Renal cortex interstitium (tissue), 11 donors: Measurements from ENCODE around the gene UBALD1. TPM values are rescaled to one million over a fixed set of nuclear protein-coding genes. Genes with fewer than 3 reads are reported as not detected.
"Not testable (repeated sequence)": the region's sequence is repeated elsewhere in the genome, so short reads cannot be mapped to it uniquely, and the experiment has no call there.

Experiments used
- DNase-seq, 11 donors: peaks; one replicate each; pipeline ENCODE4 v3.0.0-alpha.2; 2013; ENCODE audit warnings: low read depth in 9 of 11, low spot score in 4 of 11; ENCODE audit errors: extremely low read depth in 1 of 11
- polyA plus RNA-seq, 3 donors: library from polyadenylated mRNA; unstranded; fragments of 120-200 nt; gene quantifications; one replicate each; pipeline ENCODE4 v1.2.1, GENCODE V29; 2013; ENCODE audit not compliant: insufficient read length in 3 of 3

Gene UBALD1
- polyA plus RNA-seq, 3 donors, result 11.6 to 31.8 (median 23.5) TPM

DNA sequence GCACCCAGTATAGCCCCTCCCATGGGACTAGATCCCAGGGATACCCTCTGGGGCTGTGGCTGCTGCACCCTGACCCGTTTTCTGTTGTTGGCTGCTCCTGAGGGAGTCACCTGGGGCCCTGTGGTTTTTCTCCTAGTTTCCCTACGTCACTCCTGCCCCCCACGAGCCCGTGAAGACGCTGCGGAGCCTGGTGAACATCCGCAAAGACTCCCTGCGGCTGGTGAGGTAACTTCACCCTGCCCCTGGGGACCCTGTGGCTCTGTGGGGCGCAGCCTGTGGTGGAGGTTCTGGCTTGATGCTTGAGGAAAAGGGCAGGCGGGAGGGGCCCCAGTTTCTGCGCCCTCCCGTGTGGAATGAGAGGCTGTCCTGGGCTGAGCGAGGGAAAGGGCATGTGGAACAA lies 37.1 kb upstream of the UBALD1 start:
- DNase-seq, result no peak

DNA sequence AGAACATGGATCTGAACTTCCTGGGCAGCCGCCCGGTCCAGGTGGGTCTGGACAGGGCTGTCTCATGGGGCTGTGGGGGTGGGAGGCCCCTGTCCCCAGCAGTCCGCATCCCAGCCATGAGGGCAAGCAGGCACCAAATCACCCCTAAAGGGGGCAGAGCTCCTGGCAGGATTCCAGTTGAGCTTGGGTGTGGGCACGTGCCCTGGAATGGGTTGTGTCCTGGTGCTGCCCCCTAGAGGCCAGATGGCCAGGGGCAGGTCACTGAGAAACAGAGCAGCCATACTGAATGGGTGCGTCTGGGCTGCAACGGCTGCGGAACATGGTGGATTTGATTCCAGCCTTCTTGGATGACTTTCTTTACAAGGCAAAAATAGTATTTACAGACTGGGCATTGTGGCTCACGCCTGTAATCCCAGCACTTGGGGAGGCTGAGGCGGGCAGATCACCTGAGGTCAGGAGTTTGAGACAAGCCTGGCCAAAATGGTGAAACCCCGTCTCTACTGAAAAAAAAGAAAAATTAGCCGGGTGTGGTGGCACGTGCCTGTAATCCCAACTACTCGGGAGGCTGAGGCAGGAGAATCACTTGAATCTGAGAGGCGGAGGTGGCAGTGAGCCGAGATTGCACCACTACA lies 35.9 kb upstream of the UBALD1 start:
- DNase-seq, result not testable (repeated sequence)

DNA sequence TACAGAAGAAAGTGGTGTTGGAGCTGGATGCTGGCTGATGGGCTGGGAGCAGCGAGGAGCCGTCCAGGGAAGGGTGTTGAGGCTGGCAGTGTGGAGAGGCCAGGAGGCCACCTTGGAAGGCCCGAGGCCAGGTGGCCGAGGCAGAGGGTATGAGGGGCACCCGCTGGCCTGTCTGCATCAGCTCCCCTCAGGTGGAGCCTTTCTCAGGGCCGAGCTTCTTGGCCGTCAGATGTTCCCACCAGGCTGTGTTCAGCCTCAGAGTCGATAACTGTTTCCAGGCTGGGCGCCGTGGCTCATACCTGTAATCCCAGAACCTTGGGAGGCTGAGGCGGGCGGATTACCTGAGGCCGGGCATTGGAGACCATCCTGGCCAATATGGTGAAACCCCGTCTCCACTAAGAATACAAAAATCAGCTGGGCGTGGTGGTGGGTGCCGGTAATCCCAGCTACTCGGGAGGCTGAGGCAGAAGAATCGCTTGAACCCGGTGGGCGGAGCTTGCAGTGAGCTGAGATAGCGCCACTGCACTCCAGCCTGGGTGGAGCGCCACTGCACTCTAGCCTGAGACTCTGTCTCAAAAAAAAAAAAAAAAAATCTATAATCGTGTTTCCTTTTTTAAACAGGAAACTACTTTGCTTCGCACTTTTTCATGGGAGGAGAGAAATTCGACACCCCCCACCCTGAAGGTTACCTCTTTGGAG lies 35.2 kb upstream of the UBALD1 start:
- no peak for DNase-seq

GRCh38 chr16:4648917-4649316 lies 34.2 kb upstream of the UBALD1 start:
- DNase-seq, result no peak

DNA sequence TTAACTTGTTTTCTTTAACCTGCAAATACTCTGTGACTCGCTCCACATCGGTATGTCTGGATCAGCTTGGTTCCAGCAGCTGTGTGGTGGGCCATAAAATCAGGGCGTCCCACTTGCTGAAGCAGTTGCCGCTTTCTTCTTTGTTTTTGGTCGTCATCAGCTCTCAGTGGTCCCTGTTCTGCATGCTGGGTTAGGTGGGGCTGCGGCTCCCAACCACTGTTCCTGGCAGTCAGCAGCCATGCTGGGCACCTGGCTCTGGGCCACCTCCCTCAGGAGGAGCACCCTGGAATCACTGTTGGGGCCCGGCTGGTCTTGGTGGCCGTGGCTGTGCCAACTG lies 32.9 kb upstream of the UBALD1 start:
- no peak for DNase-seq

- DNase-seq, result no peak
Observed at GRCh38 chr16:4646773-4647643, 32.3 kb upstream of the UBALD1 start.

DNA sequence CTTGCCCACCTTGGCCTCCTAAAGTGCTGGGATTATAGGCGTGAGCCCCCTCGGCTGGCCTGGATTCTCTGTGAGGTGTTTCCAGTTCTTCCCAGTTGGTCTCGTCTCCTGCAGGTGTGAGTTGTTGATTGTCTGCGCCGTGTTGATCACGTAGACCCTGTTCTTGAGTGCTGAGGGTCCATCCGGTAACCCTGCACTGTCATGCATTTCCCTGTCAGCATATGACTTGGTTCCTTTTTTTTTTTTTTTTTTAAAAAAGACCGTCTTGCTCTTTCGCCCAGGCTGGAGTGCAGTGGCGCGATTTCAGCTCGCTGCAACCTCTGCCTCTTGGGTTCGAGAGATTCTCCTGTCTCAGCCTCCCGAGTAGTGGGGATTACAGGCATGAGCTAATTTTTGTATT lies 27.2 kb upstream of the UBALD1 start:
- no peak for DNase-seq

- no peak for DNase-seq
Observed at GRCh38 chr16:4641306-4641687, 26.6 kb upstream of the UBALD1 start.

DNA sequence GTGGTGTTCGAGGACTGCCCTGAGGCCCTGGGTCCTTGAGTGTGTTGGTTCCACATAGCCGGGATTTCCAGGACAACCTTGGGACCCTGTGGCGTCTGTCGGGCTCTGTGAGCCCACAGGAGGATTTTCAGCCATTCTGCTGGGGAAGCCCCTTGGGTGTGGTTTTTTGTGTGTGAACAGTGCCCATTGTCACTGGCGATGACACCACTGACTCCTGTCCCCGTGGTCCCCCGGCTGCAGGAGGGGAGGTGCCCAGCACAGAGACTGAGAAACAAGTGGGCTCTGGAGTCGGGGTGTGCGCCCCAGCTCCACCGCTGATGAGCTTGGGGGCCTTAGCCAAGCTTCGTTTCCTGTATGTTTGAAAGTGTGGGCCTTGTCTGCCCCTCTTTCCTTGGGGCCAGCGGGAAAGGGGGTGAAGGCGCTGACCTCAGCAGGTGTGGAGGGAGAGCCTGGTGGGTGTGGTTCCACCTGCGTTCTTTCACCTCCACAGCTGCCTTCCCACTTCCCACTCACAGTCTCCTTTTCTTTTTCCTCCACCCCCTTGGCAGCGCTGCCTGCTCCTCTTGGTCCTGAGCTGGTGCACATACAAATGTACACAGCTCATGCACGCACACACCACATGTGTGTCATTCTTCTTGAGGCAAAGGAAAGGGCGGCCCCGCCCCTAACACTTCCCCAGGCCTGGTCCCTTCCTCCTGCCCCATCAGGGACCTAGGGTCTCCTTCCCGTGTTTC lies 26.1 kb upstream of the UBALD1 start:
- no peak for DNase-seq

DNA sequence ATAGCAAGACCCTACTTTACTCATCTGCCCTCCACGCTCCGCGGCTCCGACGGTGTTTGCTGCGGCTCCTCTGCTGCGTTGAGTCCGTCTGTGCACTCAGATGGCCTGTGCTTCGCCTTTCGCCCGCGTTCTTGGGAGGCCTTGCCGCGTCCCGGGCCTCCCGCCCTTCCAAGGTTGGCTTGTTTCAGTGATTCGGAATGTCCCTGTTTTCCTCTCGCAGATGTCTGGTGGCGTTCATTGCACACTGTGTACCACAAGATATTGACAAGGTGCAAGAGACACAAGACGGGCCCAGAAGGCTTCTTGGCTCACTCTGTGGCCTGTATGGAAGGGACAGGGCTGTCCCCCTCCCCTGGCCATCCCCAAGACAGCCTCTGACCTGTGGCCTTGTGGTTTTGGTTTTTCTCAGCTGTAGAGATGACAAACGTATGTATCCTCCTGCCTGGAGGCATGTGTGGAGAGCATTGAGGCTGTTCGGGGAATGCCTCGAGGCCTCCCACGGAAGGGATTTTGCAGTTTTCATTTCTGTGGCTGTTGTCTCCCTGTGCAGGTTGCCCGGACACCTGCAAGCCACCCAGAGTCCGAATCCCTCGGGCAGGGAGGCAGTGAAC lies 25.3 kb upstream of the UBALD1 start:
- DNase-seq, result no peak

DNA sequence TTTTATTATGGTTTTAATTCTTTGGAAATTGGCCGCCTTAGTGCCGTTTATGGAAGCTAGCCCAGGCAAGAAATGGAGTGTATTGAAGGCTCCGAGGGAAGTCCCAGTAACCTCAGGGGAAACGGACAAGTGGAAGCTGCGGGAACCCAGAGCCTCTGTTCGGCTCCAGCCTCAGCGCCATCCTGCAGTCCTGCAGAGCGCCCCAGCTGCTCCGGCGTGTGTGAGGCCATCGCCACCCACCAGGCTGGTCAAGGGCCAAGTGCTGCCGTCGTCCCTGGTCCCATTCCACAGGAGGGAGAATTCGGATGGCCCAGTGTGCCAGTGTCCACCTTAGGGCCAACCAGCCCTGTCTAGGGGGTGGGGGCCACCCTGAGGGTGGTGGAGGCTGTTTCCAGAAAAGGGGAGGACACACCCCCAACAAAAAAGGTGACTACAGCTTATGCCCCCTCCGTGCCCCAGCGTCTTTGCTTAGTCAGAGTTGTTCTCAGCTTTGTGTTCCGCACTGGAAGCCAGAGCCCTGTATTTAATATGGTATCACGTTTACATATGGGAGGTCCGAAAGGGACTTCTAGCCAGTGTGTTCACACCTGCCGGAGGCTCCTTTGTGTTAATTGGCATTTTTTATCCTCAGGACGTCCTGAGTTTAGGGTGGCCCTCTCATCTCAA lies 22.9 kb upstream of the UBALD1 start:
- no peak for DNase-seq

DNA sequence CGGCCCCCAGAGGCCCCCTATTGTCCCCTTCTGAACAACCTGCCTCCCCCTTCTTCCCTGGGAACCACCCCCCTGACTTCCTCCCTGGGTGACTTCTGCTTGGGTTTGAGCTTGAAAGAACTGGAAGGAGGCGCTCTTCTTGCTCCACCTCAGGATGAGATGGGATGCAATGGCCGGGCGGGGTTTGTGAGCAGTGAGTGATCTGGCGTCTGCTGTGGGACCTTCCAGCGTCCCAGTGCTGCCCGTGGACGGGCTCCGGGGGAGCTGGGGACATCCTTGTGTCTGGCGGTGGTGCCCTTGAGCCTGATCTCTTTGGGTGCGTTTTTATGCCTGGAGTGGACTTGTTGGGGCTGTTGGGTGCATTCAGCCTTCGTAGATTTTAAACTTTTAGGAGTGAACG lies 21.5 kb upstream of the UBALD1 start:
- no peak for DNase-seq

- DNase-seq, result no peak
Observed at GRCh38 chr16:4634768-4635167, 20.1 kb upstream of the UBALD1 start.

DNA sequence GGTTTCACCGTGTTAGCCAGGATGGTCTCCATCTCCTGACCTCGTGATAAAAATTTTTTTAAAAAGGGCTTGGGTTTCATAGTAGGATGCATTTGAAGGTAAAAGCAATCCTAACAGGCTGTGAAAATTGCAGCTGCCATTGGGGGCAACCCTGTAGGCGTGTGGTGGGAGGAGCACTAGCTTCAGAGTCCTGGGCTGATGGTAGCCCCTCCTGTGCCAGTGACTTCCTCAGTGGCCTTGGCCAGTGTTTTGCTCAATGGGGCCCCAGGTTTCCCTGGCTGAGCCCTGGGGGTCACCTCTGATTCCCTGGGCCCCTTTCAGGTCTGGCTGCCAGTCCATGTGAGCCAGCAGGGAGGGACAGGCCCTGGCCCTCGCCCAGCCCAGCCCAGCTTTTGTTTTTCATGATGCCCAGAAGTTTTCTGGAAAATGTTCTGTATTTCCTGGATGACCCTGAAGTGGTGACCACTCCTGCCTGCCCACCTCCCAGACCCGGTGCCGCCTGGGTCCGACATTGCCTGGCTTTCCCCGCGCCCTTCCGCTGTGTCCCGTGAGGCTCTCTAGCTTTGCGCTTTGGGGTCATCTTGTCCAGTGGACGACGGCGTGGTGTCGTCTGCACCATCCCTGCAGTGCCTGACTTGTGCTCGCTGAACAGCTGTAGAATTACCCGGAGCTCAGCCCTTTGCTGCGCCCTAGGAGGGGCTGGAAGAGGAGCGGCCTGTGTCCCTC lies 19.4 kb upstream of the UBALD1 start:
- DNase-seq, result no peak

- no peak for DNase-seq
Observed at GRCh38 chr16:4631444-4631843, 16.8 kb upstream of the UBALD1 start.

DNA sequence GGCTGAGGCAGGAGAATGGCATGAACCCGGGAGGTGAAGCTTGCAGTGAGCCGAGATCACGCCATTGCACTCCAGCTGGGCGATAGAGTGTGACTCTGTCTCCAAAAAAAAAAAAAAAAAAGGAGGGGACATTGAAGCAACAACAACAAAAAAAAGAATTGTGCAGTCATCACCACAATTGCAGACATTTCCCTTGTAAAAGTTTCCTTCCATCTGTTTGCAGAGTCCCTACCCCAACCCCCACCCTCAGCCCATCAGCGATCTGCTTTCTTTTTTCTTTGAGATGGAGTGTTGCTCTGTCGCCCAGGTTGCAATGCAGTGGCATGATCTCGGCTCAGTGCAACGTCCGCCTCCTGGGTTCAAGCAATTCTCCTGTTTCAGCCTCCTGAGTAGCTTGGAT lies 13.6 kb upstream of the UBALD1 start:
- no peak for DNase-seq

- DNase-seq, result no peak
Observed at GRCh38 chr16:4626396-4626795, 11.7 kb upstream of the UBALD1 start.

DNA sequence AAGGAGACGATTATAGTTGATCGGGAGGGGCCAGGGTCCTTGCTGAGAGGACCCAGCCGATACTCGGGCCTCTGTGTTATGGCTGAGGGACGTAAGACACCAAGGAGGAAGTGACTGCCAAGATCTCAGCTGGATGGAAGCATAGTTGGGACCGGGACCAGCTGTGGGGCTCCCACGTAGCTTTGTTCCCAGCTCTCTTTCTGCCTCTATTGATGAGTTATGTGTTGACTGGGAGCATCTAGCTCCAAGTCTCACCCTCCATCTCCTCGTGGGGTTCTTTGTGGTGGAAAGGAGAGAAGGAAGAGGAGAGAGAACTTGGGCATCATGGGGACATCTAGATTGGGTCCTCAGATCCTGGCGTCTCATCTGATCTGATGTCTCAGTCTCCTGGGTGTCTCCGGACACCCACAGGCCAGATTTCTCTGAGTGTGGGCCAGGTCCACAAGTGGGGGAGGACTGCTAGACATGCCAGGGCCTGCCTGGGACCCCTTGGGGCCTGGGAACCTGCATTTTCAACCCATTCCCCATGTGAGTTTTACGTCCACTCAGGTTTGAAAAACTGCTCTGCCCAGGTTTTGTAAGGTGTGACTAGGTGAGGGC lies 11.0 kb upstream of the UBALD1 start:
- DNase-seq, result no peak
